ENCODE measurements around the gene SNX15.
"Not testable (repeated sequence)": the region's sequence is repeated elsewhere in the genome, so short reads cannot be mapped to it uniquely, and the experiment has no call there.

SNX15 gene, protein sequence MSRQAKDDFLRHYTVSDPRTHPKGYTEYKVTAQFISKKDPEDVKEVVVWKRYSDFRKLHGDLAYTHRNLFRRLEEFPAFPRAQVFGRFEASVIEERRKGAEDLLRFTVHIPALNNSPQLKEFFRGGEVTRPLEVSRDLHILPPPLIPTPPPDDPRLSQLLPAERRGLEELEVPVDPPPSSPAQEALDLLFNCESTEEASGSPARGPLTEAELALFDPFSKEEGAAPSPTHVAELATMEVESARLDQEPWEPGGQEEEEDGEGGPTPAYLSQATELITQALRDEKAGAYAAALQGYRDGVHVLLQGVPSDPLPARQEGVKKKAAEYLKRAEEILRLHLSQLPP

DNA sequence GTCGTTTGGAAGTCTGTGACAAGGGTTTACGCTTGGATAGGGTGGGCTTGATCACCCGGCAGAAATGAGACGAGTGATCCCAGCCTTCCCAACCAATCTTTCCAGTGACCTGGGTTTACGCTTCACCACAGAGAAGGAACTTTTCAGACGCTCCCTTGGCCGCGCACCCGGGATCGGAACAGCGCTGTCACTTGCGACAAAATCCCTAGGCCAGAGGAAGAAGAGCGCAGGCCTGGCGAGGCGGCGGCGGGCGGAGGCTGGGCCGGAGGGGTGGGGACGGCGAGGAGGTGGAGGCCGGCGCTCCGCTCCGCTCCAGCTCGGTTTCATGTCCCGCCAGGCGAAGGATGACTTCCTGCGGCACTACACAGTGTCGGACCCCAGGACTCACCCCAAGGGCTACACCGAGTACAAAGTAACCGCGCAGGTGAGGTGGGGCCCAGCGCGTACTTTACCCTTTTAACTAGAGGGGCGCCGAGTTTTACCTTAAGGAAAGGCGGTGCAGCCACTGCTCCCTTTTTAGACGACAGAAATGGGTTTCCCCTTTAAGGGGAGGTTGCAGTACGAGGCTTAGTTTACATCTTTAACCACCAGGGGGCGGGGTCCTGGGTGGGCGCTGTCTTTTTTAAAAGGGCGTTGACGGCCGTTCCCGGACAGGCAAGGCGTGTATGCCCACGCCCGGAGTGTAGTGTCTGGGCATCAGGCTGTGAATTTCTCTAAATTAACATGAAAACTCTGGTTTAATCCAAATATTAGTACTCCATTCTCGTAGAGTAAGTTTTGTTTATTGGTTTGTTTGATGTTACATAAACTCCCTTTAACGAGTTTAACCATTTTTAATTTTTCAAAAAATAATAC, at the start of gene SNX15:
Gene SNX15 (plus strand): TSS at position 227 of the 855 bp plus-strand sequence. CDS start 99 bp downstream, at position 326.
- peak; percentile 99 for DNase-seq

DNA sequence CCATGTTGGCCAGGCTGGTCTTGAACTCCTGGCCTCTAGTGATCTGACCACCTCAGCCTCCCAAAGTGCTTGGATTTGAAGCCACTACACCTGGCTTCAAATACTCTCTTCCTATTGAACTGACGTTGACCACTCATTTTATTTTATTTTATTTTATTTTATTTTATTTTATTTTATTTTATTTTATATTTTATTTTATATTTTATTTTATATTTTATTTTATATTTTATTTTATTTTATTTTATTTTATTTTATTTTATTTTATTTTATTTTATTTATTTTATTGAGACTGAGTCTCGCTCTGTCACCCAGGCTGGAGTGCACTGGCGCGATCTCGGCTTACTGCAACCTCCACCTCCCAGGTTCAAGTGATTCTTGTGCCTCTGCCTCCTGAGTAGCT, 43.9 kb upstream of the SNX15 start:
- DNase-seq, result not testable (repeated sequence)

DNA sequence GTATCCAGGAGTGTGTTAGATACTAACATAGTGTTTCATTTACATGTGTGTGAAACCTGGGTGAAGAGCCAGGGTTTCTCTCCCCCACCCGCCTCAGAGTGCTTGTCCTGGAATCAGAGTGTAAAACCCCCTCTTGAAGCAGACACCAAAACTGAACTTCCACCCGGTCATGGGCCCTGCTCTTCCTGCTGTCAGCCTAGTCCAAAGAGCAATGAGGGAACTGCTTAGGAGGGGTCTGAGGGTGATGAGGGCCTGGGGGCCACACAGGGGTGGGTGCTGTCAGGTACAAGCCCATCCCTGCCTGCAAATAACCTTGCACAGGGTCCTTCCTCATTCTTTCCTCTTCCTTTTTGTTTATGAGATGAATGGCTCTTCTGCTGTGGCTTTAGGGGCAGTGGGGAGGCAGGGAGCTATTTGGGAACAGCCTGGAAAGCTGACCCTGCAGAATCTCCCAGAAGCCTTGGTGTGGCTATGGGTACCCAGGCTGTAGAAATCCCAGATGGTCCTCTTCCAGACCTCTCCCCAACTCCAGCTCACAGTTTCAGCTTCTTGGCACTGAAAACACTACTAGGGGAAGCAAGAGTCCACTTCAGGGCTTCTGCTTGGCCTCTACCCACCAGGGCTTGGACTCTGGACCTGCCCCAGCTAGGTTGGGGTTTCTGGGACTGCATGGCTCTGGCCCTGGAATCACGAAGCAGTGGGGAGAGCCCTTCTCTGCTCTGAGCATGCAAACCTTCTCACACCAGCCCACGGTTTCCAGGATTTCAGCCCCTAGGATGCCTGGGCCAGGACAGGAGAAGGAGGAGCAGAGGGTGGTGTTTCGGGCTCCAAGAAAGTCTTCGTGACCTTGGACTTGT, 39.0 kb upstream of the SNX15 start:
- DNase-seq, result no peak

DNA sequence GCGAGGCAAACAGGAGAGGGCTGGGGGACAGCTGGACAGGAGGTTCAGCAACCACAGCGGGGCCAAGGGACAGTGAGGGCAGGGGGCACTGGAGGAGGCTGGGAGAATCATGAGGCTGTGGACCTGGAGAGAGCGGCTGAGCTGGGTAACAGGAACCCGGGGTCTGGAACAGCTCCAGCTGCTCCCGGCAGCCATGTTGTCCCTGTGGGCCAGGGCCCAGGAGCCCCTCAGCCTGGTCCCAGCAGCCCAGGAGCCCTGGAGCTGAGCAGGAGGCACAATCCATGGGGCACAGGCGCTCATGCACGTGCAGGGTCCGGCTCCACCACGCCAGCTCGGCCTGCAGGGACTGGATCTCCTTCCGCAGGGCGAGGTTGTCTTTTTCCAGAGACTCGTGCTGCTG, 37.8 kb upstream of the SNX15 start:
- DNase-seq, result no peak

DNA sequence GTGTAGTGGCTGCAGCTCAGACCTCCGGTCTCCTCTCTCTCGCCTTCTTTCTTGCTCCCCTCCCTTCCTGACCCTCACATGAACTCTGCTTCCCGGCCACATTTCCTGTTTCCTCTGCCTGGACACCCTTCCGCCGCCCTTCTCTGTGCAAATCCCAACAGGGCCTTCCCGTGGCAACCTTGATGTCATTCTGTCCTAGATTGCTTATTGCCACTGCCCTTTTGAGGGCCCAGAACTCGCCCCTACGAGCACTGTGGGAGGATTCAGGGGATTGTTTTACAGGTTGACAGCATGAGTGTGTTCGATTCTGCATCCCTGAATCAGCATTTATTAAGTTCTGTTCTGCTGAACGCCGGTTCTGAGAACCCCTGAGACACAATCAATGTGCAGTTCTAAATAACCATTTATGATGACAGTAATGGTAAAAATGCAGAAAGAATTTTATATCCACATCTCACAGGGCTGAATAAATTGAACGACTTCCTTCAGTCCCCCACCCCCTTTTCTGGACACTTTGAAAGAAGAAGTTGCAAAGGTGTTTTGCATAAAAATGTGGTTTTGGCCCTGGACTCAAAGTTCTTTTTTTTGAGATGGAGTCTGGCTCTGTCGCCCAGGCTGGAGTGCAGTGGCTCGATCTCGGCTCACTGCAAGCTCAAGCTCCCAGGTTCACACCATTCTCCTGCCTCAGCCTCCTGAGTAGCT, 36.9 kb upstream of the SNX15 start:
- no peak for DNase-seq

DNA sequence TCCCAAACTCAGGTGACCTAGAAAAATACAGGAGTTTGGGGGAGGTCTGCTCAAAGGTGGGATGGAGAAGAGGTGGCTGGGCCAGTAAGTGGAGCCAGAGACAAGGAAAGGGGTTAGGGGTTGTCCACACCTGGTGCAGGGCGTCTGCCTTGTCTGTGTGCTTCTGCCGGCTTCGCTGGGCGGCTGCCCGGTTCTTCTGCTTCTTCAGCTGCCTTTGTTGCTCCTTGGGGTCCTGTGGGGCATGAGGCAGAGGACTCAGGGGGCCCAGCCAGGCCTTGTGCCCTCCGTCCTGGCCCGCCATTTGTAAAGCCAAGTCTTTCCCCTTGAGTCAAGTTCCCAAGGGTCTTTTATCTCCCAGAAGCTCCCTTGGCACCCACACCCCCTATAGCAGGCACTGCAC, 32.9 kb upstream of the SNX15 start:
- DNase-seq, result no peak

DNA sequence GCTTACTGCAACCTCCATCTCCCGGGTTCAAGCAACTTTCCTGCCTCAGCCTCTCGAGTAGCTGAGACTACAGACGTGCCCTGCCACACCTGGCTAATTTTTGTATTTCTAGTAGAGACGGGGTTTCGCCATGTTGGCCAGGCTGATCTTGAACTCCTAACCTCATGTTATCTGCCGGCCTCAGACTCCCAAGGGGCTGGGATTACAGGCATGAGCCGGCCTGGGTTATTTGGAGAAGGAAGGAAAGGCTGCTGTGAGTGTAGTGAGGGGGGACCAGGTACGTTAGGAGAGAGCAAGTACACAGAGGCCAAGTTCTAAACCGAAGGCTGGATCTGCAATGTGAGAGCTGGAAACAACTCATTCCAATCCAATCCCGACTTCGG, 30.9 kb upstream of the SNX15 start:
- no peak for DNase-seq

DNA sequence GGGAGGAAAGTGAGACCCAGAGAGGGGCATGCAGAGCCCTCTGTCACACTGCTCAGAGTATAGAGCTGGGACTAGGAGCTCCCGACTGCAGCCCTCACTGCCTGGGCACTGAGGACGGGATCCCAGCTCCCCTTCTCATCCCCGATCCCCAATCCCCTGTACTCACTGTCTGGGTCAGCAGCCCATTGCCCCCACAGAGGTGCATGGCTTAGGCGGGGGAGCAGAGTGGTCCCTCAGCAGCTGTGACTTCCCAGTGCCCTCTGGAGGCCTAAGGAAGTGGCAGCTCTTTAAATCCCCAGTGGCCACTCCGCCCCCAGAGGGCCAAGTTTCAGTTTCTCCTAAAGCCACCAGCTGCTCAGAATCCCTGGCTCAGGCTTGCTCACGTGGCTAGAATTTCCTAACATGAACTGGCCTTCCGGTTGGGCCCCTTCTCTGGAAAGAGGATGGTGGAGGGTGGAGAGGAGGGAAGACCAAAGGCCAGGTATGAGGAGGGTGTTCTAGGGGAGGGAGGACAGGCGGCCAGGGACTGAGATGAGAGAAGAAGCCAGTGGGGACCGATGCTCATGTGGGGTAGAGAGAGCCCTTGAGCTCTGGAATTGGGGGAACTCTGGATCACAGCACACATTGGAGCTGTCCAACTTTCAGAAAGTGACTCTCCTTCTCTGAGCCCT, 30.4 kb upstream of the SNX15 start, which contains the start of gene BATF2:
Gene BATF2 (minus strand): TSS at position 262 of the 671 bp plus-strand sequence. CDS start 57 bp downstream, at position 205.
- peak; percentile 68 for DNase-seq

DNA sequence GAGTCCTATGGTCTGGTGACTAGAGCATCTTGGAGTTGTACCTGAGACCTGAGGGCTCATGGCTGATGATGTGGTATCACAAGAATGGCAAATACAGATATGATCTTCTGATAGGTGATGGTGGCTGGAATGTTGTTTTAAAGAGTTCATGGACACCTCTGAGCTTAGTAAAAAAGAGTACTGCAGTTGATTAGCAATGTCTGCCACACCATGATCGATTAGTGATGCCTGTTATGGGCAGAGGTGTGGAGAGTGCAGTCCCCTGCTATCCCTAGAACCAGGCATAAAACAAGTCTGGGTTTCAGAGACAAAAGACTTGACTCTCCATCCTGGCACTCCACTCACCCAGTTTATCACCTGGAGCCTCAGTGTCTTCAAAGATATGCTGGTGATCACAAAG, 29.1 kb upstream of the SNX15 start:
- DNase-seq, result no peak

DNA sequence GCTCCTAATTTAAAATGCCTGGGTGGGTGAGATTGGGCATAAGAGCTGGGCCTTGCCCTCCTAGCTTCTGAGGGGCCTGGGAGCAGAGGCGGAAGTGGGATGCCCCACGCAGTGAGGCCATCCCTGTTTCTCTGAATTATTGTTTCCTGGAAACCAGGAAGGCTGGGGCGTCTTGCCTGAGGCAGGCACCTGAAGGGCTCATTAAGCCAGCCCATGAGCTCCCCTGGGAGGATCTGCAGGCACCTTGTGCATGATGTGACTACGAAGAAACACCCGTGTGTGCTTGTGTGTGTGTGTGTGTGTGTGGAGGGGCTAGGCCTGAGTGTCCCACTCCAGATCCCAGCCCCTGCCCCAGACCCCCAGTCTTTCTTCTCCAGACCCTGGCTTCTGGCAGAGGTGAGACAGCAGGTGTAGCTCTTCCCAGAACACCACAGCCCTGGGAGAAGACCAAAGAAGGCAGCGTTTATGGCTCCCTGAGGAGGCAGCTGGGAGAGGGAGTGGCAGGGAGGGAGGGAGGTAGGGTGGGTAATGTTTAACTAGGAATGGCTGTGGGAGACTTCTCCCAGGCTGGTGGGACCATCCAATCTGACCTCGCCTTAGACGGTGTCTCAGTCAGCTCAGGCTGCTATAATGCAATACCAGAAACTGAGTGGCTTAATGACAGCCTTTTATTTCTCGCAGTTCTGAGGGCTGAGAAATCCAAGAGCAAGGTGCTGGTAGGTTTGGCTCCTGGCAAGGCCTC, 28.4 kb upstream of the SNX15 start:
- DNase-seq, result no peak

DNA sequence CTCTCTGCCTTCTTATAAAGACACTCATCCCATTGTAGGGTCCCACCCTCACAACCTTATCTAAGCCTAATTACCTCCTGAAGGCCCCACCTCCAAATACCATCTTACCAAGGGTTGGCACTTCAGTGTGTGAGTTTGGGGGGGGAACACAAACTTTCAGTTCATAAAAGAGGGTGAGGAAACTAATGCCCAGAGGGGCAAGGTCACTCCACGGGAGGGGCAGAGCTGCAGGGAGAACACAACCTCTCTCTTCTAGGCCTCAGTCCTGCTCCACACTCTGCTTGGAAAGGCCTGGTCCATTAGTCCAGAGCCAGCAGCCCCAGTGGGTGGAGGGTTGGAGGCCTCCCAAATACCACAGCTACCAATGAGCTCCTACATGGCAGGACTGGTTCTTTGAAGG, 27.8 kb upstream of the SNX15 start:
- no peak for DNase-seq

DNA sequence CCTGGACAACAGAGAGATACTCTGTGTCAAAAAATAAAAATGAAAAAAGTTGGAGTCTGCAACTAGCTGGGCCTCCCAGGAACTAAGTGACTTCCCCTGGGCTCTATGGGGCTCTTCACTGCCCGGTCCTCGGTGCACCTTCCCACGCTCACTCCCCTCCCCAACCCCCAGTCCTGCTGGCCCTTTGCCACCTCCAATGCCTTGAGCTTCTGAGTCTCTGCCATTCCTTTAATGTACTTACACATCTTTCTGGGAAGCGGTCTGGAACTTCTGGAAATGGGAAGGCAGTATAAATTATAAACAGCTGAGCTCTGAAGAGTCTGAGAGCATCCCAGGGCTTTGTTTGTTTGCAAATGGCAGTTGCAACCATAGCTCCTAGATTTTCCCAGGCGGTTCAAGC, 24.5 kb upstream of the SNX15 start:
- no peak for DNase-seq

DNA sequence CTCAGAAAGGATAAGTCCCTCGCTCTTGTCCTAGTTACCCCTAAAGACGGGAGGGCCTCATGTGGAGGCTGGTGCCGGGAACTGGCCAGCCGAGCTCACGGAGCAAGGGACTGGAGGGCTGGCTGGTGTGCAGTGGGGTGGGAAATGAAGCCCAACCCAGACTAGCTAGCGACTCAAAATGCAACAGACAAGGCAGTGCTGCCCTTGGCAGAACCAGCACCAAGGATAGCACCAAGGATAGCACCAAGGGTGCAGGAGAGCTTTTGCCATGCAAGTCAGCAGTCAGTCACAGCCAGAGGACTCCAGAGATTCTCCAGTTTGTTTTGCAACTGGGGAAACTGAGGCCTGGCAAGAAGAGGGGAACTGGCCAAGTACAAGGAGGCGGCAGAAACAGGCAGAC, 24.0 kb upstream of the SNX15 start:
- DNase-seq, result no peak

DNA sequence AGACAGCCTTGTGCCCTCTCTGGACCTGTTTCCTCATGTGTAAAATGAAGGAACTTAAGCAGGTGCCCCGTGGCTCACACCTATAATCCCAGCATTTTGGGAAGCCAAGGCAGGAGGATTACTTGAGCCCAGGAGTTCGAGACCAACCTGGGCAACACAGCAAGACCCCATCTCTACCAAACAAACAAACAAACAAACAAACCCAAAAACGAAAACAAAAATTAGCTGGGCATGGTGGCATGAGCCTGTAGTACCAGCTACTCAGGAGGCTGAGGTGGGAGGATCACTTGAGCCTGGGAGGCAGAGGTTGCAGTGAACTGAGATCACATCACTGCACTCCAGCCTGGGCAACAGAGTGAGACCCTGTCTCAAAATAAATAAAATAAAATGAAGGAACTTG, 23.3 kb upstream of the SNX15 start:
- DNase-seq, result not testable (repeated sequence)

DNA sequence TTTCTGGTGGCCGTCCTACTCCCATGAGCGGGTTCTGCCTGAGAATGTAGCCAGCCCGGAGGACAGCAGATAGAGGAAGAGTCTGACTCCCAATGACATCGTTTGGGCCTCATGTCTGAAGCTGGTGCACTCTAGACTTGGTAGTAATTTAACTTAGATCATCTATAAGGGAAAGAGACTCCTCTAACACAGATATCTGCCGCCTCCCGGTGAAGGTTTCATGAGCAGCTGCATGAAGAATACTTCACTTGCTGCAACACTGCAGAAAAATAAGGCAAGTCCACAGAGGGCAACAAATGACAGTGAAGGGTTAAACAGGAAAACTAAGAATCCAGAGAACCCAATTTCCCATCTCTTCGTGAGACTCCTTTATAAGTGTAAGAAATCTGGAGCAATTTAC, 19.2 kb upstream of the SNX15 start:
- DNase-seq, result no peak

DNA sequence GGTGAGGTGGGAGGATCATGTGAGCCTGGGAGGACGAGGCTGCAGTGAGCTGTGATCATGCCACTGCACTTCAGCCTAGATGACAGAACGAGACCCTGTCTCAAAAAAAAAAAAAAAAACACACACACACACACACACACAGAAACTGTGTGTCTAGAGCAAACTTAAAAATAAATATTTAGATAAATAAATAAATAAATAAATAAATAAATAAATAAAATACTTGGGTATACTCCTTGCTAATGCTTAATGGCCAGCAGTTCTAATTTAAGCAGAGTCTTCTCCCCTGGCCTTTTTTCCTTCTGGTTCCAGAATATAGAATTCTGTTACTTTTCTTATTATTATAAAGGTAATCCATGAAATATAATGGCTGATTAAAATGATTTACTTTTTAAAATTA, 18.4 kb upstream of the SNX15 start:
- DNase-seq, result no peak

DNA sequence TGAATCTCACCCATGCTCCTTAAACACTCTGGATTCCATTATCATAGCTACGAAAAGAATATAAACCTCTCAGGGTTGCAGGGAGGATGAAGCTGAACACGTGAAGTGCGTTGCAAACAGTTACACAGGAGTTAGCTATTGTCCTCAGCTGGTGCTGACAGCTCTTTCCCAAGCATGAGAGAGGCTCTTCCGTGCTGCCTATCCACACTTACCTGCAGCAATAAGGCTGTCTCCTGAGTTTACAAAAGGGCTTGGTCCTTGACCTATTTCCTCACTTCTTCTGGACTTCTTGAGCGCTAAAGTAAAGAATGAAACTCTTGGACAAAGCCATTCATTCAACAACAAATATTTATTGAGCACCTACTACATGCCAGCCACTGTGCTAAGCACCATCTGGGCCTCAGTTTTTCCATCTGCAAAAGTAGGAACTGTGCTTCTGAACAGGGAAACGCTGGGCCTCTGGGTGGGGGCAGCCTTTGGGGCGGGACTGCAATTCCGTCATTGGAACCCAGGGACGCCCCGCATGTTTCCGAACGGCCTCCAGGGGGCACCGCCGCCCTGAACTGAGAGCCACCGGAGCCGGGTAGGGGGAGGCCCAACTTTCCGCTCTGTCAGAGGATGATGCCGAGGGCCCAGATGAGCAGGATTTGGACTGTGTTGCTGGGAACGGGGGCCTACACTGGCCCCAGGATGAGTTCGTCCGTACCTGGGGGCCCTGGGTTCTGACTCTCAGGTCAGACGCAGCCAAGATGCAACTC, 13.9 kb upstream of the SNX15 start:
- DNase-seq, result peak; percentile 95

DNA sequence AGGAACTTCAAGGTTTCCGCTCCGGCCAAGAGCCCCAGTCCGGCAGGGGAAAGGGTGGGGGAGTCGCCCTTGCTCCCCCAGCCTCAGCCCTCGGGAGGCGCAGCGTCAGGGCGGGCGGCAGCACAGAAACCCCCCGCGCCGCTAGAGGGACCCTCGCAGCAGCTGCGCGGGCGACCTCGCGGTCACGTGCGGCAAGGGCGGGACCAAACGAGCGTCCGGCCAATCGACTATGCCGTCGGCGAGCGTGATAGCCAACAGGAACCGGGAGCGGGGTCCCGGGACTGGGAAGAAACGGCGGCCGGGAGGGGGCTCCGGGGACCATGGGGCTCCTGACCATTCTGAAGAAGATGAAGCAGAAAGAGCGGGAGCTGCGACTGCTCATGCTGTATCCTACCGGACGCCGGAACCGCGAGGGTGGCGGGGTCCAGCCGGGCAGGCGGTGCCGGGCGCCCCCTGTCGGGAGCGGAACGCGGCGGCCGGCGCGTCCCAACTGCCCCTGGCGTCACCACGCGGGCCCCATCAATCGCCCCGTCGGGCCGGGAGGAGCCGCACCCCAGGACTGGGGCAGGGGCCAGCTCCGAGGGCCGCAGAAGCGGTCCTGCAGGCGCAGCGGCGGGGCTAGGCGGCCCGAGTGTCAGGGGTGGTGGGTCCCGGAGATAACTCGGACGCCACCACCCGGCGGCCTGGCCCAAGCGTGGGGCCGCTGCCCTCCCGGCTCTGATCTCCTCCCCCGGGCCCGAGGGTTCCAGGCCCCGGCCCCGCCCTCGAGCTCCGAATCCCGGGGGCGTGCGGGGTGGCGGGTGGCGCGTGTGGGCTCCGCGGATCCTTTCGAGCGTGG, 13.1 kb upstream of the SNX15 start, which contains the start of gene ARL2:
Gene ARL2 (plus strand): TSS at position 273 of the 838 bp plus-strand sequence. CDS start 48 bp downstream, at position 321.
- peak; percentile 98 for DNase-seq

DNA sequence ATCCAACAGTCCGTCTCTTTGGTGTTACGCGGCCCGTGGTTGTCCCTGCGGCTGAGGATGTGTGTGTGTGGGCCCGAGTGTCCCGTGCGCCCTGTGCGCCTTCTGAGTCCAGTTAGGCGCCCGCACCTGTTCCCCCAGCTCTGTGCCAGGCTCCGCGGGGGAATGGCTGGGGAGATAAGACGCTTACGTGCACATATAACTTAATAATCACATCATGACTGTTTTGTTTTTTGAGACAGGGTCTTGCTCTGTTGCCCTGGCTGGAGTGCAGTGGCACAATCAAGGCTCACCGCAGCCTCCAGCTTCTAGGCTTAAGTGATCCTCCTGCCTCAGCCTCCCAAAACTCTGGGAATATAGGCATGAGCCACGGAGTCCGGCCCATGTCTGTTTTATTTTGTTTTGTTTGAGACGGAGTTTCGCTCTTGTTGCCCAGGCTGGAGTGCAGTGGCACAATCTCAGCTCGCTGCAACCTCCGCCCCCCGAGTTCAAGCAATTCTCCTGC, 12.5 kb upstream of the SNX15 start:
- DNase-seq, result no peak
